ENCODE results near the gene MSX1.

The MSX1 gene

GRCh38 chr4:4841156-4841555 lies 18.3 kb upstream of the MSX1 start:
- no peak for DNase-seq (ENCODE audit: low read depth in 2 of 2)

- no peak for DNase-seq (ENCODE audit: low read depth in 2 of 2)
Observed at GRCh38 chr4:4842476-4843441, 16.7 kb upstream of the MSX1 start.

GRCh38 chr4:4843635-4844291 lies 15.7 kb upstream of the MSX1 start:
- no peak for DNase-seq (ENCODE audit: low read depth in 2 of 2)

- no peak for DNase-seq (ENCODE audit: low read depth in 2 of 2)
Observed at GRCh38 chr4:4845027-4845426, 14.4 kb upstream of the MSX1 start.

- DNase-seq (ENCODE audit: low read depth in 2 of 2), result no peak
Observed at GRCh38 chr4:4847011-4847410, 12.5 kb upstream of the MSX1 start.

GRCh38 chr4:4848540-4848939 lies 10.9 kb upstream of the MSX1 start:
- no peak for DNase-seq (ENCODE audit: low read depth in 2 of 2)

- DNase-seq (ENCODE audit: low read depth in 2 of 2), result no peak
Observed at GRCh38 chr4:4849106-4849505, 10.4 kb upstream of the MSX1 start.

- no peak for DNase-seq (ENCODE audit: low read depth in 2 of 2)
Observed at GRCh38 chr4:4849524-4850193, 9.8 kb upstream of the MSX1 start.

- DNase-seq (ENCODE audit: low read depth in 2 of 2), result no peak
Observed at GRCh38 chr4:4851081-4851480, 8.4 kb upstream of the MSX1 start.

- DNase-seq (ENCODE audit: low read depth in 2 of 2), result no peak
Observed at GRCh38 chr4:4851906-4852305, 7.6 kb upstream of the MSX1 start.

GRCh38 chr4:4852591-4853362 lies 6.7 kb upstream of the MSX1 start:
- DNase-seq (ENCODE audit: low read depth in 2 of 2), result peak in 1 of 2 donors; percentile 6

- no peak for DNase-seq (ENCODE audit: low read depth in 2 of 2)
Observed at GRCh38 chr4:4853371-4853823, 6.1 kb upstream of the MSX1 start.

GRCh38 chr4:4853921-4854648 lies 5.4 kb upstream of the MSX1 start:
- DNase-seq (ENCODE audit: low read depth in 2 of 2), result no peak

GRCh38 chr4:4854649-4855295 lies 4.7 kb upstream of the MSX1 start:
- DNase-seq (ENCODE audit: low read depth in 2 of 2), result no peak

- no peak for DNase-seq (ENCODE audit: low read depth in 2 of 2)
Observed at GRCh38 chr4:4855301-4856070, 4.0 kb upstream of the MSX1 start.

- no peak for DNase-seq (ENCODE audit: low read depth in 2 of 2)
Observed at GRCh38 chr4:4856071-4857000, 3.1 kb upstream of the MSX1 start.

GRCh38 chr4:4857001-4857808 lies 2.3 kb upstream of the MSX1 start:
- DNase-seq (ENCODE audit: low read depth in 2 of 2), result no peak

Measured in activated CD8-positive, alpha-beta memory T cell treated with anti-CD3 and anti-CD28 coated beads for 4 hours (primary cell).